GM20000 (cell line): ENCODE measurements around the gene RFX8.

Source experiments
- DNase-seq: peaks from one replicate; pipeline ENCODE4 v3.0.0; 2012; ENCODE audit warnings: low spot score
- TF ChIP-seq, protein P1 (sequence below): IDR thresholded peaks from 2 replicates; pipeline ENCODE4 v1.5.1; 2012; ENCODE audit warnings: mild to moderate bottlenecking, control low read depth; ENCODE audit errors: extremely low read depth, missing control alignments

Gene RFX8

GRCh38 chr2:101351207-101351606 is 123.7 kb downstream of the RFX8 start:
- TF ChIP-seq, protein P1, sequence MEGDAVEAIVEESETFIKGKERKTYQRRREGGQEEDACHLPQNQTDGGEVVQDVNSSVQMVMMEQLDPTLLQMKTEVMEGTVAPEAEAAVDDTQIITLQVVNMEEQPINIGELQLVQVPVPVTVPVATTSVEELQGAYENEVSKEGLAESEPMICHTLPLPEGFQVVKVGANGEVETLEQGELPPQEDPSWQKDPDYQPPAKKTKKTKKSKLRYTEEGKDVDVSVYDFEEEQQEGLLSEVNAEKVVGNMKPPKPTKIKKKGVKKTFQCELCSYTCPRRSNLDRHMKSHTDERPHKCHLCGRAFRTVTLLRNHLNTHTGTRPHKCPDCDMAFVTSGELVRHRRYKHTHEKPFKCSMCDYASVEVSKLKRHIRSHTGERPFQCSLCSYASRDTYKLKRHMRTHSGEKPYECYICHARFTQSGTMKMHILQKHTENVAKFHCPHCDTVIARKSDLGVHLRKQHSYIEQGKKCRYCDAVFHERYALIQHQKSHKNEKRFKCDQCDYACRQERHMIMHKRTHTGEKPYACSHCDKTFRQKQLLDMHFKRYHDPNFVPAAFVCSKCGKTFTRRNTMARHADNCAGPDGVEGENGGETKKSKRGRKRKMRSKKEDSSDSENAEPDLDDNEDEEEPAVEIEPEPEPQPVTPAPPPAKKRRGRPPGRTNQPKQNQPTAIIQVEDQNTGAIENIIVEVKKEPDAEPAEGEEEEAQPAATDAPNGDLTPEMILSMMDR, result no peak
- no peak for DNase-seq

DNA sequence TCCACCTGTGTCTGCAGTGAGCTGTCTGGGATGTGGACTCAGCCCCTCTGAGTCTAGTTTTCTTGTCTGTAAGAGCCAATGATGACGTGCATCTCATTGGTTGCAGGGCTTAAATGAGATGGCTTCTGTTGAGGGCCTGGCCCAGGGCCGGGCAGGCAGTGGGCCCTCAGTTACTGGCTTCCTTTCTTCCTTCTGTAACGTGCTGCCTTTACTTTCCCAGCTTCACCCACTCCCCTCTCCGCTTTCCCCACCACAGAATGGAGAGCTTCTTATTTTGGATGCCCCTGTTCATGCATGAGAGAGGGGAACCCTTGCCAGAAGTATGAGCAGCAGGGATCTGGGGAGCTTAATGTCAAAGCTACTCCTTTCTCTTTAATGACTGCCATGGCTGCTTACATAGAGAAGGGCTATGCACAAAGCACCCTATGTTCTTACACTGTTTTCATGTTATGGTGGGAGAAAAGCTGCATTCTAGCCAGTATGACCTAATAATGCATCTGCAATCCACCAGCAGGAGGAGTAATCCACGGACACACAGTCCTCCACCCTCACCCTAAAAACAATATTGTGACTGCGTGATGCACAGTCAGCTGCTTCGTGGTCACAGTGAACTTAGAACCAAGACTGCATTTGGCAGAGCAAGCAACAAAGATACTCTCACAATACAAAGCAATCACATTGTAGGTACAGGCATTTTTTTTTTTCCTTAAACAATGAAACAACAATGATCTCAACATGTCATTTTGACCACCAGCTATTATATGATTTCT is 124.8 kb downstream of the RFX8 start:
- TF ChIP-seq, protein P1, result no peak
- DNase-seq, result no peak

DNA sequence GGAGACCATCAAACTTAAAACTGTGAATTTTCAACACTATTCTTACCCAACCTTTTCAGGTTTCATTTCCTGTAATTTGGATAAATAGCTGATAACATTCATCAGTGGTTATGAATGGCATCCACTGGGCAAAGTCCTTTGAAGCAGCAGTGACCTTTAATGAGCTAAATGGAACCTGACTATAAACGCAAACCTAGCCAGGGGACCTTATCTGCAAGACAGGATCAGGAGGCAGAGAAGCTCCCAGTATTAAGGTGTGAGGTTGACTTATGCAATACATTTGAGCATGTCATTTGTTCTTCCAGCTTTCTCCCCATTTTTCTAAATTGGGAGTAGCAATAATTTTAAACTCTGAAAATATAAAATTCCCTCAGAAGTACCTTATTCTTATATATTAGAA is 126.0 kb downstream of the RFX8 start:
- TF ChIP-seq, protein P1, result no peak
- DNase-seq, result no peak
